ENCODE data around the gene KCNQ2.

The KCNQ2 gene

DNA sequence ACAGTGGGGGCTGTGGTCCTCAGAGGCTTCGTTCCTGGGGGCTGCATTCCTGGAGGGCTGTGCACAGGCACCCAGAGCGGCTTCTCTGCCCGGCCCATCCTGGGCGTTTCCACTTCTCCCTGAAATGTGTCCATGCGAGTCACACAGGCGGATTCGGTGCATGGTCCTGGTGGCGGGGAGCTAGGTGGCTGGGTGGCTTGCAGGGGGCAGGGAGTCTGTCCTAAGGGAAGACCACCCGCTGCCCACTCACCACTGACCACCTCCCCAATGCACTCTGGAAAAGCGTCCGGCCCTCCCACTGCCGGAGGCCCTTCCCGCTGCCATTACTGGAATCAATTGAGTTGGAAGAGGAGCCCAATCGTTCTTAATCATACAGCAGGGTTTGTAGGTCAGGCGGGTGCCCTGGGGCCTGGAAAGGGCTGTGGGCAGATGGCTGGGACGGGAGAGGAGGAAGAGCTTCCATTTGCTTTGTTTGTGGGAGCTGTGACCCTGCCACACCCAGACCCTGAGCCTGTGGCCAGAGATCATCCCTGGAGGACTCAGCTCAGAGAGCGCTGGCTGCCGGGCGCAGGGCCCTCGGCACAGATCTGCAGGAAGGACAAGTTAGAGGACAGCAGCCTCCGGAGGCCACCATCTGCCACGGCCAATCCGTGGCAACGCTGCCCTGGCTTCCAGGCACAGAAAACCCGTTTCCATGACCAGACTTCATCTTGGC lies 117.7 kb downstream of the KCNQ2 start:
- no peak for DNase-seq (ENCODE audit: low spot score)
- in situ Hi-C loops (cut with MboI; ENCODE audit: low sequenced_read_pairs, unreplicated experiment), result no loop called here
- TF ChIP-seq, protein P1, sequence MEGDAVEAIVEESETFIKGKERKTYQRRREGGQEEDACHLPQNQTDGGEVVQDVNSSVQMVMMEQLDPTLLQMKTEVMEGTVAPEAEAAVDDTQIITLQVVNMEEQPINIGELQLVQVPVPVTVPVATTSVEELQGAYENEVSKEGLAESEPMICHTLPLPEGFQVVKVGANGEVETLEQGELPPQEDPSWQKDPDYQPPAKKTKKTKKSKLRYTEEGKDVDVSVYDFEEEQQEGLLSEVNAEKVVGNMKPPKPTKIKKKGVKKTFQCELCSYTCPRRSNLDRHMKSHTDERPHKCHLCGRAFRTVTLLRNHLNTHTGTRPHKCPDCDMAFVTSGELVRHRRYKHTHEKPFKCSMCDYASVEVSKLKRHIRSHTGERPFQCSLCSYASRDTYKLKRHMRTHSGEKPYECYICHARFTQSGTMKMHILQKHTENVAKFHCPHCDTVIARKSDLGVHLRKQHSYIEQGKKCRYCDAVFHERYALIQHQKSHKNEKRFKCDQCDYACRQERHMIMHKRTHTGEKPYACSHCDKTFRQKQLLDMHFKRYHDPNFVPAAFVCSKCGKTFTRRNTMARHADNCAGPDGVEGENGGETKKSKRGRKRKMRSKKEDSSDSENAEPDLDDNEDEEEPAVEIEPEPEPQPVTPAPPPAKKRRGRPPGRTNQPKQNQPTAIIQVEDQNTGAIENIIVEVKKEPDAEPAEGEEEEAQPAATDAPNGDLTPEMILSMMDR (IDR thresholded peaks at IDR 0.05; ENCODE audit: borderline replicate concordance, control extremely low read depth, extremely low read depth, insufficient read depth, missing control alignments), result no peak

DNA sequence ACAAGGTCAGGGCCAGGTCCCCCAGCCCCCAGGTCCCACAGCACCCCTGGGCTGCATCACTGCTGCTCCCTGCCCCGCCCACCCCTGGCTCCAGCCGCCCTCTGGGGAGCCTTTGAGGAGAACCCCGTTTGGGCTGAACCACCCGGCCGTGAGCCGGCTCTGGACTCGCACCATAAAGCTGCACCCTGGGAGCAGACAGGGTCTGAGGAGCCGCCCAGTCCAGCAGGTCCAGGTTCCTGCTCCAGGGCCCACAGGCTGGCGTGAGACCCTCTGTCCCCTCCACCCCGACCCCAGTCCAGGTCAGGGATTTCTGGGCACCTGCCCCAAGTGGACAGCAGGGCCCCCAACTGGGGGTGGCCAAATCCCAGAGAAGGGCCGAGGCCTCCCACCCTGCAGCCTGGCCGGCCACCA lies 119.6 kb downstream of the KCNQ2 start:
- in situ Hi-C loops (cut with MboI; ENCODE audit: low sequenced_read_pairs, unreplicated experiment), result no loop called here
- TF ChIP-seq, protein P1 (IDR thresholded peaks at IDR 0.05; ENCODE audit: borderline replicate concordance, control extremely low read depth, extremely low read depth, insufficient read depth, missing control alignments), result no peak
- no peak for DNase-seq (ENCODE audit: low spot score)

DNA sequence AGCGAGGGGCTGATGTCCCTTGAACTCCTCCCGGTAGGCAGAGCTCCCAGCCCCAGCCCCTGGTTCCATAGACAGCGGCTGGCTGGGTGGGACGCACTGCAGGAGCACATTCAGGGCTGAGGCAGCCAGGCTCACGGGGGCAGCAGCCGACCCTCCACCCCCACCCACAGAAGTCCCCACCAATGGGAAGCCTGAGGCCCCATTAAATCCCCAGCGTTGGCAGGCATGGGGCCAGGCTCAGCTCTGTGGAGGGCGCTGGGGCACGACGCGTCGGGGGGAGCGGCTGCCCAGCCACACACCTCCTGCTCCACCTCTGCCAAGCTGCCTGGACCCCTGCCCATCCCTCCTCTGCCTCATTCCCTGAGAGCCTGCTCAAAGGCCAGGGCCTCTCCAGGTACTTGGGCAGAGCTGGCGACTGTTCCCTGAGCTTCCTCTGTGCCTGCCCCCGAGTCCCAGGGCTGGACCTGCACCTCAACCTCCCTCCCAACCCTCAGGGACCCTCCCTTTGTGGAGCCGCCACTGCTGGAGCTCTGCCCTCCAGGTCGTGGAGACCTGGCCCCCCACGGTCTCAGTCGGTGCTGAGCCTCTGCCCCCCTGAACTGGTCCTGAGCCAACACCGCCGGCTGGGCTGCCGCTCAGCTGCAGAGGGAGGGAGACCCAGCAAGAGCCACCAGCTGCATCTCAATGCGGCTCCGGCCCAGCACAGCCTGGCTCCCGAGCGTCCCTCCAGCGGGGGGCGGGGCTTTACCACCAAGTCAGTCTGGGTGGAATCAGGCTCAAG lies 120.5 kb downstream of the KCNQ2 start:
- TF ChIP-seq, protein P1 (IDR thresholded peaks at IDR 0.05; ENCODE audit: borderline replicate concordance, control extremely low read depth, extremely low read depth, insufficient read depth, missing control alignments), result no peak
- no peak for DNase-seq (ENCODE audit: low spot score)
- in situ Hi-C loops (cut with MboI; ENCODE audit: low sequenced_read_pairs, unreplicated experiment), result no loop called here

DNA sequence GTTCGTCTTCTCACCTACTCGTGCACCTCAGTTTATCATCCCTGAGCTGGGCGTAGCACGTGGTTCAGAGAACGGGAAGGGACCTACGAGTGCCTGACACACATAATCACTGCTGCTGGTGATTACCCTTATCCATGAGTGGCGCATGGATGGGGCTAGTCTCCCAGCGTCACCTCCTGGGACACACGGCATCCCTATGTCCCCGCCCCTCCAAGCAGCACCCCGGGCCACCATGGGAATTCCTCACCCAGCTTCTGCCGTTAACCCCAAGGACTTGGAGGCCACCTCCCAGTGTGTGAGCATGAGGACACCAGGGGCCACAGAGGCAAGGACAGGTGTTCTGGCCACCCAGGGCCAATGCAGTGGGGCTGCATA lies 121.1 kb downstream of the KCNQ2 start:
- DNase-seq (ENCODE audit: low spot score), result no peak
- in situ Hi-C loops (cut with MboI; ENCODE audit: low sequenced_read_pairs, unreplicated experiment), result no loop called here
- TF ChIP-seq, protein P1 (IDR thresholded peaks at IDR 0.05; ENCODE audit: borderline replicate concordance, control extremely low read depth, extremely low read depth, insufficient read depth, missing control alignments), result no peak

DNA sequence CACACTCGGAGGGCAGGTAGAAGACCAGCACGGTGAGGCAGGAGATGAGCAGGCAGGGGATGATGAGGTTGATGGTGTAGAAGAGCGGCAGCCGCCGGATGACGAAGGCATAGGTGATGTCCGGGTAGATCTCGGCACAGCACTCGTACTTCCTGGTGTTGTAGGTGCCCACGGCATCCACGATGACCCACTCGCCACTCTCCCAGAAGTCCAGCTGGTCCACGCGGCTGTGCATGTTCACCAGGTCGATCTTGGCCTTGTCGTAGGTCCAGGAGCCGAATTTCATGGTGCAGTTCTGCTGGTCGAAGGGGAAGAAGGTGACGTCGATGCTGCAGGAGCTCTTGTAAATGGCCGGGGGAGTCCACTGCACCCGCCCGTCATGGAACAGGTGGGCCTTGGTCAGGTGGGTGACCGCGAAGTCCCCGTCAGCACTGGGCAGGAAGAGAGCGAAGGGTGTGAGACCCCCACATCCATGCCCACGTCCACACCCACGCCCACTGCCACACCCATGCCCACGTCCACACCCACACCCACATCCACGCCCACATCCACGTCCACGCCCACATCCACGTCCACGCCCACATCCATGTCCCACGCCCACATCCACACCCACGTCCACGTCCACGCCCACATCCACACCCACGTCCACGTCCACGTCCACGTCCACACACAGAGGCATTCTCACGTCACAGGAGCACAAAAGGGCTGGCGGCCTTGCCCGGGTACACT lies 121.7 kb downstream of the KCNQ2 start:
- no peak for DNase-seq (ENCODE audit: low spot score)
- in situ Hi-C loops (cut with MboI; ENCODE audit: low sequenced_read_pairs, unreplicated experiment), result no loop called here
- TF ChIP-seq, protein P1 (IDR thresholded peaks at IDR 0.05; ENCODE audit: borderline replicate concordance, control extremely low read depth, extremely low read depth, insufficient read depth, missing control alignments), result no peak

Data from GM13976 (cell line).